ENCODE measurements around the gene AOC1.

AOC1 gene

GRCh38 chr7:150831851-150832250 is 20.5 kb upstream of the AOC1 start:
- no peak for FAIRE-seq
- DNase-seq (ENCODE audit: low spot score) = no peak

GRCh38 chr7:150835019-150835418 is 17.3 kb upstream of the AOC1 start:
- no peak for FAIRE-seq
- DNase-seq (ENCODE audit: low spot score) = no peak

- FAIRE-seq = no peak
Measured at GRCh38 chr7:150835702-150836280, 16.5 kb upstream of the AOC1 start.

GRCh38 chr7:150838965-150839650 is 13.2 kb upstream of the AOC1 start:
- FAIRE-seq = no peak
- DNase-seq (ENCODE audit: low spot score) = no peak

More at GRCh38 chr7:150835702-150836280, 16.5 kb upstream of the AOC1 start:
- DNase-seq (ENCODE audit: low spot score) = no peak

GRCh38 chr7:150842018-150842417 is 10.3 kb upstream of the AOC1 start:
- FAIRE-seq = no peak
- DNase-seq (ENCODE audit: low spot score) = no peak

- no peak for DNase-seq (ENCODE audit: low spot score)
- no peak for FAIRE-seq
Measured at GRCh38 chr7:150842716-150843115, 9.6 kb upstream of the AOC1 start.

- DNase-seq (ENCODE audit: low spot score) (no peak), FAIRE-seq (no peak)
Measured at GRCh38 chr7:150845421-150845861, 6.9 kb upstream of the AOC1 start.

GRCh38 chr7:150846291-150847115 is 5.8 kb upstream of the AOC1 start:
- FAIRE-seq (no peak), DNase-seq (ENCODE audit: low spot score) (no peak)

GRCh38 chr7:150847536-150847935 is 4.8 kb upstream of the AOC1 start:
- DNase-seq (ENCODE audit: low spot score) = no peak
- no peak for FAIRE-seq

- FAIRE-seq (no peak), DNase-seq (ENCODE audit: low spot score) (no peak)
Measured at GRCh38 chr7:150848111-150848510, 4.2 kb upstream of the AOC1 start.

GRCh38 chr7:150848561-150849115 is 3.7 kb upstream of the AOC1 start:
- no peak for FAIRE-seq

GRCh38 chr7:150849204-150849775 is 3.0 kb upstream of the AOC1 start:
- FAIRE-seq (no peak), DNase-seq (ENCODE audit: low spot score) (no peak)

More at GRCh38 chr7:150848561-150849115, 3.7 kb upstream of the AOC1 start:
- DNase-seq (ENCODE audit: low spot score) = no peak

- FAIRE-seq (no peak), DNase-seq (ENCODE audit: low spot score) (no peak)
Measured at GRCh38 chr7:150850273-150850672, 2.0 kb upstream of the AOC1 start.

- DNase-seq (ENCODE audit: low spot score) = no peak
- FAIRE-seq = no peak
Measured at GRCh38 chr7:150851492-150852370, 586 bp upstream of the AOC1 start.

GRCh38 chr7:150854066-150855000 is 2.0 kb downstream of the AOC1 start:
- DNase-seq (ENCODE audit: low spot score) (no peak), FAIRE-seq (no peak)

GRCh38 chr7:150855046-150855445 is 2.7 kb downstream of the AOC1 start:
- FAIRE-seq = no peak
- no peak for DNase-seq (ENCODE audit: low spot score)

- no peak for DNase-seq (ENCODE audit: low spot score)
- FAIRE-seq = no peak
Measured at GRCh38 chr7:150855476-150856302, 3.4 kb downstream of the AOC1 start.
